GM12892 (cell line): ENCODE measurements around the gene FBXW9.
"Not testable (repeated sequence)": the region's sequence is repeated elsewhere in the genome, so short reads cannot be mapped to it uniquely, and the experiment has no call there.

ENCODE experiments used
- POLR2A ChIP-seq: IDR thresholded peaks from 2 replicates; pipeline ENCODE4 v1.6.1; 2011; ENCODE audit warnings: low read depth, low read length, control low read depth
- POLR2AphosphoS5 ChIP-seq: IDR thresholded peaks from 2 replicates; pipeline ENCODE4 v1.6.1; 2011; ENCODE audit warnings: low read depth, low read length, control low read depth
- TAF1 ChIP-seq: IDR thresholded peaks from 2 replicates; pipeline ENCODE4 v1.6.1; 2011; ENCODE audit warnings: low read depth, mild to moderate bottlenecking, control low read depth, low read length, borderline replicate concordance

GRCh38 chr19:12643716-12644115, 52.7 kb downstream of the FBXW9 start:
- TF ChIP-seq POLR2A, POLR2AphosphoS5, TAF1: not testable (repeated sequence)
